Caki2 (cell line): ENCODE measurements around the gene CLTC. TPM values are rescaled to one million over a fixed set of nuclear protein-coding genes. Genes with fewer than 3 reads are reported as not detected.
A peak's percentile ranks its signal among the peaks of the same experiment; 100 is the strongest.
"Not testable (repeated sequence)": the region's sequence is repeated elsewhere in the genome, so short reads cannot be mapped to it uniquely, and the experiment has no call there.

Source experiments
- DNase-seq: peaks from one replicate; pipeline ENCODE4 v3.0.0-alpha.2; 2015; ENCODE audit warnings: low read depth
- in situ Hi-C: cut with HindIII; loops from 2 replicates; pipeline ENCODE4 v1.10.0; 2016; ENCODE audit warnings: low sequenced_read_pairs, low pct_unique_long_range_greater_than_20kb, mixed read lengths
- total RNA-seq: library from RNA; depleted of rRNA; stranded (reverse); fragments of >200 nt; shearing (Covaris generic); gene quantifications from 2 replicates; pipeline ENCODE4 v1.2.3, GENCODE V29; 2014; ENCODE audit warnings: low replicate concordance

Gene CLTC
- total RNA-seq, 1 experiment from 2014 or later: 284 TPM

- DNase-seq: no peak
- in situ Hi-C loops: no loop called here
Measured at GRCh38 chr17:59629174-59629573, 9.5 kb downstream of the CLTC start.

- in situ Hi-C loops: no loop called here
- no peak for DNase-seq
Measured at GRCh38 chr17:59631276-59631675, 11.6 kb downstream of the CLTC start.

GRCh38 chr17:59632398-59632797 lies 12.7 kb downstream of the CLTC start:
- no peak for DNase-seq
- in situ Hi-C loops: no loop called here

- DNase-seq: no peak
- in situ Hi-C loops: no loop called here
Measured at GRCh38 chr17:59633658-59634359, 14.1 kb downstream of the CLTC start.

- in situ Hi-C loops: no loop called here
- no peak for DNase-seq
Measured at GRCh38 chr17:59634632-59635541, 15.2 kb downstream of the CLTC start.

GRCh38 chr17:59637611-59638310 lies 18.1 kb downstream of the CLTC start:
- DNase-seq: no peak
- in situ Hi-C loops: no loop called here

- no peak for DNase-seq
- in situ Hi-C loops: no loop called here
Measured at GRCh38 chr17:59638553-59638952, 18.9 kb downstream of the CLTC start.

- DNase-seq: peak; percentile 24
Measured at GRCh38 chr17:59641799-59642484, 22.2 kb downstream of the CLTC start.

GRCh38 chr17:59642565-59642964 lies 22.9 kb downstream of the CLTC start:
- in situ Hi-C loops: no loop called here
- DNase-seq: no peak

More at GRCh38 chr17:59641799-59642484, 22.2 kb downstream of the CLTC start:
- in situ Hi-C loops: no loop called here

- in situ Hi-C loops: no loop called here
- DNase-seq: peak; percentile 16
Measured at GRCh38 chr17:59643159-59644140, 23.8 kb downstream of the CLTC start.

- DNase-seq: no peak
- in situ Hi-C loops: no loop called here
Measured at GRCh38 chr17:59647288-59647687, 27.6 kb downstream of the CLTC start.

- DNase-seq: no peak
- in situ Hi-C loops: no loop called here
Measured at GRCh38 chr17:59649886-59650285, 30.2 kb downstream of the CLTC start.

- in situ Hi-C loops: no loop called here
Measured at GRCh38 chr17:59650642-59651041, 30.9 kb downstream of the CLTC start.

GRCh38 chr17:59651346-59651745 lies 31.7 kb downstream of the CLTC start:
- DNase-seq: no peak
- in situ Hi-C loops: no loop called here

More at GRCh38 chr17:59650642-59651041, 30.9 kb downstream of the CLTC start:
- DNase-seq: no peak

- in situ Hi-C loops: no loop called here
- DNase-seq: no peak
Measured at GRCh38 chr17:59652119-59652518, 32.4 kb downstream of the CLTC start.

- DNase-seq, in situ Hi-C loops: not testable (repeated sequence)
Measured at GRCh38 chr17:59656624-59657023, 36.9 kb downstream of the CLTC start.

- in situ Hi-C loops: no loop called here
Measured at GRCh38 chr17:59666235-59666634, 46.5 kb downstream of the CLTC start.

More at GRCh38 chr17:59666235-59666634, 46.5 kb downstream of the CLTC start:
- no peak for DNase-seq
